ENCODE results near the gene RAB36. TPM values are rescaled to one million over a fixed set of nuclear protein-coding genes. Genes with fewer than 3 reads are reported as not detected.

Gene RAB36
- total and polyA plus RNA-seq, 9 of the 15 experiments (the other 6 are each of a cell fraction or from before 2014, with no cell fraction given): 0.04 to 0.50 (median 0.08) TPM; not detected in 3

DNA sequence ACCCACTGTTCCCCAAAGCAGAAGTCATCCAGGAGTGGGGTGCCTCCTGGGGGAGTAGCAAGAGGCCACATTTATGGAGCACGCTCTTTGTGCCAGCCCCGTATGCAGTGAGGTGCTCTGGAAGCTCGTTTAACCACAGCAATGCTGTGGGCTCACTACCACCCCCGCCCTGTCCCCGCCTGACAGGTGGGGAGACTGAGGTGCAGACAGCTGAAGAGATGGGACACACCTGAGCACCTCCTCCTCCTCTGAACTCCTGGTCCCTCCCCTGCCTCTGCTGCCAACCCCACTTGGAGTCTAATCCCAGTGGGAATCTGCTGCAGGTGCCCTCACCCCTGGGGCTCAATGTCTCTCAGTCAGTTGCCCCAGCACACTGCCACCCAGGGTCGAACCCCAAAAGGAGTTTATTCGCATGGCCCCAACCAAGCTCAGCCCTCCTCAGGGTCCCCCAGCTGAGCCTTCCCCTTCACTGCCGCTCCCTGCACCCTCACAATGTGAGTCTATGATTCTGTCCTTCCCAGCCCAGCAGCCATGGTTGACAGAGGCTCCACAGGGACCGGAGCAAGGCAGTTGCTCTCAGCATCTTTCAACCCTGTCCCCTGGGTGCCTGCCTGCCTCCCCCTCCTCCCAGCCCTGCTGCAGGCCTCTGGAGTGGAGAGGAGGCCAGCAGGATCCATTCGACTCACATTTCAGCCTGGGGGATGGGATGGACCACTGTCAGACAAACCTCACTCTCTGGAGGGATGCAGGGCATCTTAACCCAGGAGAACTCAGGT lies 21.8 kb downstream of the RAB36 start (continued):
- TF ChIP-seq, protein P1, sequence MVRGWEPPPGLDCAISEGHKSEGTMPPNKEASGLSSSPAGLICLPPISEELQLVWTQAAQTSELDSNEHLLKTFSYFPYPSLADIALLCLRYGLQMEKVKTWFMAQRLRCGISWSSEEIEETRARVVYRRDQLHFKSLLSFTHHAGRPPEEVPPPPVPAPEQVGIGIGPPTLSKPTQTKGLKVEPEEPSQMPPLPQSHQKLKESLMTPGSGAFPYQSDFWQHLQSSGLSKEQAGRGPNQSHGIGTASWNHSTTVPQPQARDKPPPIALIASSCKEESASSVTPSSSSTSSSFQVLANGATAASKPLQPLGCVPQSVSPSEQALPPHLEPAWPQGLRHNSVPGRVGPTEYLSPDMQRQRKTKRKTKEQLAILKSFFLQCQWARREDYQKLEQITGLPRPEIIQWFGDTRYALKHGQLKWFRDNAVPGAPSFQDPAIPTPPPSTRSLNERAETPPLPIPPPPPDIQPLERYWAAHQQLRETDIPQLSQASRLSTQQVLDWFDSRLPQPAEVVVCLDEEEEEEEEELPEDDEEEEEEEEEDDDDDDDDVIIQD (CRISPR knock-in tag; IDR thresholded peaks at IDR 0.05): no peak
- TF ChIP-seq ZSCAN29 (IDR thresholded peaks at IDR 0.05): no peak
- TF ChIP-seq ZNF282 (CRISPR knock-in tag; IDR thresholded peaks at IDR 0.05): no peak
- TF ChIP-seq SIN3A (IDR thresholded peaks at IDR 0.05; ENCODE audit: borderline replicate concordance in 2 of 2, control insufficient read depth in 1 of 2, low read depth in 2 of 2, low read length in 2 of 2): no peak
- TF ChIP-seq PCBP1 (IDR thresholded peaks at IDR 0.05; ENCODE audit: low read depth, low read length, poor library complexity, severe bottlenecking): no peak
- TF ChIP-seq C11orf30 (IDR thresholded peaks at IDR 0.05; ENCODE audit: low read depth): no peak
- no peak for TF ChIP-seq ZNF780A (CRISPR knock-in tag; IDR thresholded peaks at IDR 0.05)
- TF ChIP-seq, protein P2, sequence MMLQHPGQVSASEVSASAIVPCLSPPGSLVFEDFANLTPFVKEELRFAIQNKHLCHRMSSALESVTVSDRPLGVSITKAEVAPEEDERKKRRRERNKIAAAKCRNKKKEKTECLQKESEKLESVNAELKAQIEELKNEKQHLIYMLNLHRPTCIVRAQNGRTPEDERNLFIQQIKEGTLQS (IDR thresholded peaks at IDR 0.05): no peak
- TF ChIP-seq, protein P2 (CRISPR knock-in tag; conservative IDR thresholded peaks at IDR 0.05): peak; percentile 30; the same call in 1 of the 2 replicates
- peak; percentile 19 for TF ChIP-seq SP2 (IDR thresholded peaks at IDR 0.05; ENCODE audit: extremely low read depth, low read depth, low read length, poor library complexity, severe bottlenecking)
- TF ChIP-seq RBM22 (IDR thresholded peaks at IDR 0.05; ENCODE audit: low read depth, low read length, poor library complexity, severe bottlenecking): no peak
- TF ChIP-seq, protein P3, sequence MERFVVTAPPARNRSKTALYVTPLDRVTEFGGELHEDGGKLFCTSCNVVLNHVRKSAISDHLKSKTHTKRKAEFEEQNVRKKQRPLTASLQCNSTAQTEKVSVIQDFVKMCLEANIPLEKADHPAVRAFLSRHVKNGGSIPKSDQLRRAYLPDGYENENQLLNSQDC (CRISPR knock-in tag; IDR thresholded peaks at IDR 0.05): no peak
- TF ChIP-seq, protein P4, sequence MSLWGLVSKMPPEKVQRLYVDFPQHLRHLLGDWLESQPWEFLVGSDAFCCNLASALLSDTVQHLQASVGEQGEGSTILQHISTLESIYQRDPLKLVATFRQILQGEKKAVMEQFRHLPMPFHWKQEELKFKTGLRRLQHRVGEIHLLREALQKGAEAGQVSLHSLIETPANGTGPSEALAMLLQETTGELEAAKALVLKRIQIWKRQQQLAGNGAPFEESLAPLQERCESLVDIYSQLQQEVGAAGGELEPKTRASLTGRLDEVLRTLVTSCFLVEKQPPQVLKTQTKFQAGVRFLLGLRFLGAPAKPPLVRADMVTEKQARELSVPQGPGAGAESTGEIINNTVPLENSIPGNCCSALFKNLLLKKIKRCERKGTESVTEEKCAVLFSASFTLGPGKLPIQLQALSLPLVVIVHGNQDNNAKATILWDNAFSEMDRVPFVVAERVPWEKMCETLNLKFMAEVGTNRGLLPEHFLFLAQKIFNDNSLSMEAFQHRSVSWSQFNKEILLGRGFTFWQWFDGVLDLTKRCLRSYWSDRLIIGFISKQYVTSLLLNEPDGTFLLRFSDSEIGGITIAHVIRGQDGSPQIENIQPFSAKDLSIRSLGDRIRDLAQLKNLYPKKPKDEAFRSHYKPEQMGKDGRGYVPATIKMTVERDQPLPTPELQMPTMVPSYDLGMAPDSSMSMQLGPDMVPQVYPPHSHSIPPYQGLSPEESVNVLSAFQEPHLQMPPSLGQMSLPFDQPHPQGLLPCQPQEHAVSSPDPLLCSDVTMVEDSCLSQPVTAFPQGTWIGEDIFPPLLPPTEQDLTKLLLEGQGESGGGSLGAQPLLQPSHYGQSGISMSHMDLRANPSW (CRISPR knock-in tag; IDR thresholded peaks at IDR 0.05): 0 out of 2 replicates have a peak, but pooled peaks have one; percentile 30
- no peak for TF ChIP-seq SMARCA4 (IDR thresholded peaks at IDR 0.05)
- TF ChIP-seq, protein P5, sequence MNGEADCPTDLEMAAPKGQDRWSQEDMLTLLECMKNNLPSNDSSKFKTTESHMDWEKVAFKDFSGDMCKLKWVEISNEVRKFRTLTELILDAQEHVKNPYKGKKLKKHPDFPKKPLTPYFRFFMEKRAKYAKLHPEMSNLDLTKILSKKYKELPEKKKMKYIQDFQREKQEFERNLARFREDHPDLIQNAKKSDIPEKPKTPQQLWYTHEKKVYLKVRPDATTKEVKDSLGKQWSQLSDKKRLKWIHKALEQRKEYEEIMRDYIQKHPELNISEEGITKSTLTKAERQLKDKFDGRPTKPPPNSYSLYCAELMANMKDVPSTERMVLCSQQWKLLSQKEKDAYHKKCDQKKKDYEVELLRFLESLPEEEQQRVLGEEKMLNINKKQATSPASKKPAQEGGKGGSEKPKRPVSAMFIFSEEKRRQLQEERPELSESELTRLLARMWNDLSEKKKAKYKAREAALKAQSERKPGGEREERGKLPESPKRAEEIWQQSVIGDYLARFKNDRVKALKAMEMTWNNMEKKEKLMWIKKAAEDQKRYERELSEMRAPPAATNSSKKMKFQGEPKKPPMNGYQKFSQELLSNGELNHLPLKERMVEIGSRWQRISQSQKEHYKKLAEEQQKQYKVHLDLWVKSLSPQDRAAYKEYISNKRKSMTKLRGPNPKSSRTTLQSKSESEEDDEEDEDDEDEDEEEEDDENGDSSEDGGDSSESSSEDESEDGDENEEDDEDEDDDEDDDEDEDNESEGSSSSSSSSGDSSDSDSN (IDR thresholded peaks at IDR 0.05; ENCODE audit: borderline replicate concordance in 1 of 2, low read depth in 2 of 2, low read length in 2 of 2): 0 out of 4 replicates have a peak, but pooled peaks of 1 of the 2 experiments have one; percentile 19
- TF ChIP-seq PML (IDR thresholded peaks at IDR 0.05; ENCODE audit: low read length): peak; percentile 41; the same call in 1 of the 2 replicates
- no peak for TF ChIP-seq SRSF3 (IDR thresholded peaks at IDR 0.05; ENCODE audit: insufficient read depth, low read length)
- no peak for TF ChIP-seq CBX5 (IDR thresholded peaks at IDR 0.05; ENCODE audit: borderline replicate concordance, low read depth)
- TF ChIP-seq ZNF717 (CRISPR knock-in tag; IDR thresholded peaks at IDR 0.05): no peak
- peak; percentile 41; the same call in 1 of the 2 replicates for TF ChIP-seq BHLHE40 (IDR thresholded peaks at IDR 0.05; ENCODE audit: low read length)

Data from K562 (cell line).